Activated T-helper 1 cell treated with anti-CD3 and anti-CD28 coated beads, Interleukin-12 subunit alpha, Interleukin-12 subunit beta, Interleukin-2, Interleukin-4 antibody, amounts not matched to agents 30 ng/mL and 10 ng/mL and 1 ng/mL, durations not matched to agents 14 hours and 24 hours and 36 hours (primary cell): ENCODE data around the gene TRIM17. TPM values are rescaled to one million over a fixed set of nuclear protein-coding genes. Genes with fewer than 3 reads are reported as not detected.

Experiments
- DNase-seq: peaks from one replicate; pipeline ENCODE4 v3.0.0; 2021; ENCODE audit warnings: low spot score
- H3K27ac Mint-ChIP-seq: one replicate; pipeline ENCODE4 v1.8.0; 2021; ENCODE audit warnings: mild to moderate bottlenecking, mixed read lengths
- H3K27me3 Mint-ChIP-seq: one replicate; pipeline ENCODE4 v1.8.0; 2022; ENCODE audit warnings: mild to moderate bottlenecking, moderate library complexity, mixed read lengths; ENCODE audit not compliant: insufficient read depth
- H3K36me3 Mint-ChIP-seq: one replicate; pipeline ENCODE4 v1.8.0; 2021; ENCODE audit warnings: low read depth, mixed read lengths
- H3K4me1 Mint-ChIP-seq: one replicate; pipeline ENCODE4 v1.8.0; 2021; ENCODE audit warnings: low read depth, mixed read lengths
- H3K4me3 Mint-ChIP-seq: one replicate; pipeline ENCODE4 v1.8.0; 2021; ENCODE audit warnings: mild to moderate bottlenecking, moderate library complexity, mixed read lengths
- H3K9me3 Mint-ChIP-seq: one replicate; pipeline ENCODE4 v1.8.0; 2021; ENCODE audit warnings: mixed read lengths
- intact Hi-C: fragments of 100-400 bp; cut with micrococcal nuclease; formaldehyde crosslinking; loops from one replicate; pipeline ENCODE4 v1.15.1; 2024
- total RNA-seq: library from RNA; stranded (reverse); gene quantifications from 2 replicates; pipeline ENCODE4 v1.2.3, GENCODE V29; 2022

Gene TRIM17
- total RNA-seq: 1.4 and 1.7 TPM in 2 replicates

- DNase-seq: peak; percentile 38
- H3K4me3 Mint-ChIP-seq: peak within 1 kb of the TSS; percentile 77
- H3K27ac Mint-ChIP-seq: peak within 1 kb of the TSS; percentile 61
- peaks cover 20% of the 10 kb centered on the region for H3K4me1 Mint-ChIP-seq
- H3K27me3 Mint-ChIP-seq: peaks cover 7% of the 10 kb centered on the region
- intact Hi-C loops: loop anchor here (1.0 to 2.0 kb wide), 3 partner anchors 9 to 48 kb away; a partner anchor contains a TSS
- H3K9me3 Mint-ChIP-seq: no peaks in the 10 kb centered on the region
- no peaks in the 10 kb centered on the region for H3K36me3 Mint-ChIP-seq
Measured at GRCh38 chr1:228416217-228416933, at the start of gene TRIM17. TSS of gene TRIM17 (minus strand) at chr1:228416861. CDS start at chr1:228415072, 1,789 bp downstream.

- H3K4me3 Mint-ChIP-seq: peak overlapping the region; percentile 85
- intact Hi-C loops: loop anchor here (1.0 to 10.0 kb wide), 6 partner anchors 8 to 1093 kb away; partner anchors contain the start of genes ABCB10, CCSAP and TRIM17
- peaks cover 59% of the 10 kb centered on the region for H3K4me1 Mint-ChIP-seq
Measured at GRCh38 chr1:228465571-228466146, 49.0 kb upstream of the TRIM17 start.

GRCh38 chr1:228465141-228465540, 48.5 kb upstream of the TRIM17 start:
- Mint-ChIP-seq H3K4me3 (peak overlapping the region; percentile 85), H3K36me3 (no peaks in the 10 kb centered on the region), H3K9me3 (no peaks in the 10 kb centered on the region), H3K27me3 (peaks cover 11% of the 10 kb centered on the region), H3K27ac (peak overlapping the region; percentile 88), H3K4me1 (peaks cover 61% of the 10 kb centered on the region)
- intact Hi-C loops: loop anchor here (1.0 to 10.0 kb wide), 6 partner anchors 8 to 1094 kb away; partner anchors contain the start of genes ABCB10, CCSAP and TRIM17
- no peak for DNase-seq

More at GRCh38 chr1:228465571-228466146, 49.0 kb upstream of the TRIM17 start:
- Mint-ChIP-seq H3K9me3 (no peaks in the 10 kb centered on the region), H3K27me3 (peaks cover 11% of the 10 kb centered on the region), H3K27ac (peak overlapping the region; percentile 88), H3K36me3 (no peaks in the 10 kb centered on the region)
- DNase-seq: peak; percentile 33

GRCh38 chr1:228464487-228464983, 47.9 kb upstream of the TRIM17 start:
- intact Hi-C loops: loop anchor here (1.0 to 10.0 kb wide), 11 partner anchors 8 to 1094 kb away; partner anchors contain the start of genes ABCB10, CCSAP, GUK1 and TRIM17
- no peaks in the 10 kb centered on the region for H3K9me3 Mint-ChIP-seq
- peaks cover 11% of the 10 kb centered on the region for H3K27me3 Mint-ChIP-seq
- peak; percentile 88 for DNase-seq
- peaks cover 61% of the 10 kb centered on the region for H3K4me1 Mint-ChIP-seq
- H3K4me3 Mint-ChIP-seq: peak overlapping the region; percentile 85
- no peaks in the 10 kb centered on the region for H3K36me3 Mint-ChIP-seq
- peak overlapping the region; percentile 88 for H3K27ac Mint-ChIP-seq

- H3K4me1 Mint-ChIP-seq: peaks cover 61% of the 10 kb centered on the region
- H3K36me3 Mint-ChIP-seq: peaks cover 2% of the 10 kb centered on the region
- DNase-seq: peak; percentile 75
- H3K27ac Mint-ChIP-seq: peak overlapping the region; percentile 88
- intact Hi-C loops: loop anchor here (1.0 to 10.0 kb wide), 13 partner anchors 8 to 1095 kb away; partner anchors contain the start of genes ABCB10, CCSAP, GUK1 and TRIM17
- H3K27me3 Mint-ChIP-seq: peaks cover 9% of the 10 kb centered on the region
- no peaks in the 10 kb centered on the region for H3K9me3 Mint-ChIP-seq
- peak overlapping the region; percentile 85 for H3K4me3 Mint-ChIP-seq
Measured at GRCh38 chr1:228463559-228464455, 47.1 kb upstream of the TRIM17 start.

- no peaks in the 10 kb centered on the region for H3K9me3 Mint-ChIP-seq
- H3K4me3 Mint-ChIP-seq: peak overlapping the region; percentile 85
- peak overlapping the region; percentile 88 for H3K27ac Mint-ChIP-seq
- peaks cover 67% of the 10 kb centered on the region for H3K4me1 Mint-ChIP-seq
- peaks cover 4% of the 10 kb centered on the region for H3K27me3 Mint-ChIP-seq
- intact Hi-C loops: loop anchor here (1.0 to 10.0 kb wide), 4 partner anchors 56 to 882 kb away; partner anchors contain the start of gene CCSAP
- H3K36me3 Mint-ChIP-seq: peaks cover 2% of the 10 kb centered on the region
- no peak for DNase-seq
Measured at GRCh38 chr1:228463009-228463558, 46.4 kb upstream of the TRIM17 start.

GRCh38 chr1:228462560-228462959, 45.9 kb upstream of the TRIM17 start:
- H3K4me1 Mint-ChIP-seq: peaks cover 70% of the 10 kb centered on the region

GRCh38 chr1:228460821-228461220, 44.2 kb upstream of the TRIM17 start:
- intact Hi-C loops: loop anchor here (5.0 to 10.0 kb wide), 2 partner anchors 674 to 884 kb away; partner anchors contain the start of gene CCSAP
- Mint-ChIP-seq H3K4me3 (peak overlapping the region; percentile 80), H3K4me1 (peaks cover 69% of the 10 kb centered on the region), H3K36me3 (peaks cover 5% of the 10 kb centered on the region), H3K27ac (peak overlapping the region; percentile 72), H3K27me3 (peaks cover 2% of the 10 kb centered on the region), H3K9me3 (no peaks in the 10 kb centered on the region)
- DNase-seq: no peak

More at GRCh38 chr1:228462560-228462959, 45.9 kb upstream of the TRIM17 start:
- Mint-ChIP-seq H3K4me3 (peak overlapping the region; percentile 85), H3K9me3 (no peaks in the 10 kb centered on the region), H3K36me3 (peaks cover 2% of the 10 kb centered on the region), H3K27me3 (peaks cover 2% of the 10 kb centered on the region), H3K27ac (peak overlapping the region; percentile 88)
- intact Hi-C loops: loop anchor here (5.0 to 10.0 kb wide), 2 partner anchors 675 to 882 kb away; partner anchors contain the start of gene CCSAP
- no peak for DNase-seq

- peak; percentile 63 for DNase-seq
- Mint-ChIP-seq H3K4me1 (peaks cover 63% of the 10 kb centered on the region), H3K27me3 (peaks cover 2% of the 10 kb centered on the region), H3K9me3 (no peaks in the 10 kb centered on the region), H3K36me3 (peaks cover 7% of the 10 kb centered on the region), H3K27ac (peak overlapping the region; percentile 100), H3K4me3 (peak overlapping the region; percentile 99)
- intact Hi-C loops: loop anchor here (2.0 kb wide), 1 partner anchor 897 kb away; the partner anchor contains the start of gene ZNF678
Measured at GRCh38 chr1:228459091-228459993, 42.7 kb upstream of the TRIM17 start.

- peak; percentile 89 for DNase-seq
- Mint-ChIP-seq H3K27ac (peak overlapping the region; percentile 100), H3K27me3 (peaks cover 2% of the 10 kb centered on the region), H3K4me1 (peaks cover 59% of the 10 kb centered on the region), H3K36me3 (peaks cover 14% of the 10 kb centered on the region), H3K4me3 (peak overlapping the region; percentile 99), H3K9me3 (no peaks in the 10 kb centered on the region)
- intact Hi-C loops: loop anchor here (1.0 to 2.0 kb wide), 15 partner anchors 8 to 1101 kb away; partner anchors contain the start of genes ABCB10, ARF1, IBA57 and MRPL55
Measured at GRCh38 chr1:228457396-228458176, 40.9 kb upstream of the TRIM17 start.
